SK-N-MC (cell line): Measurements from ENCODE around the gene ADGRG2.

Experiments used
- EZH2 ChIP-seq: fragments of 200-600 bp; sonication (generic); IDR thresholded peaks from one replicate; pipeline ENCODE4 v1.6.1; 2017; ENCODE audit warnings: antibody characterized with exemption
- FOXP2 ChIP-seq: optimal IDR thresholded peaks from 2 replicates; pipeline ENCODE3; 2011; ENCODE audit warnings: mild to moderate bottlenecking, moderate library complexity; ENCODE audit not compliant: insufficient read depth; ENCODE audit errors: extremely low read length, control extremely low read depth
- POLR2AphosphoS5 ChIP-seq: IDR thresholded peaks from 2 replicates; pipeline ENCODE4 v1.6.1; 2012; ENCODE audit warnings: mild to moderate bottlenecking, low read depth, low read length, borderline replicate concordance

GRCh38 chrX:18997916-18998315 is 124.4 kb downstream of the ADGRG2 start:
- TF ChIP-seq POLR2AphosphoS5 = no peak
- TF ChIP-seq EZH2 = no peak
- TF ChIP-seq FOXP2 = no peak
